Neutrophil (primary cell): Measurements from ENCODE around the gene DMPK.
"Not testable (repeated sequence)": the region's sequence is repeated elsewhere in the genome, so short reads cannot be mapped to it uniquely, and the experiment has no call there.

Experiments
- H3K27ac ChIP-seq: fragments of 200-600 bp; sonication (generic); 2 replicates; pipeline ENCODE4 v1.5.1; 2016; ENCODE audit warnings: mild to moderate bottlenecking, moderate library complexity
- H3K27me3 ChIP-seq: fragments of 200-600 bp; sonication (generic); 2 replicates; pipeline ENCODE4 v1.6.0; 2016; ENCODE audit warnings: mild to moderate bottlenecking
- H3K36me3 ChIP-seq: fragments of 200-600 bp; sonication (generic); 2 replicates; pipeline ENCODE4 v1.5.1; 2017
- H3K4me1 ChIP-seq, 2 experiments: fragments of 200-600 bp in 1 of 2; sonication (generic) in 1 of 2; 1 replicate in 1 of 2; 2 replicates in 1 of 2; pipeline versions ENCODE4 v1.5.1 to v1.6.1; 2013 to 2016; ENCODE audit warnings: low read depth in 1 of 2, low read length in 1 of 2, mild to moderate bottlenecking in 1 of 2, moderate library complexity in 1 of 2; ENCODE audit not compliant: control insufficient read depth in 1 of 2, insufficient read depth in 1 of 2
- H3K4me3 ChIP-seq, 2 experiments: fragments of 200-600 bp in 1 of 2; sonication (generic) in 1 of 2; 1 replicate in 1 of 2; 2 replicates in 1 of 2; pipeline ENCODE4 v1.5.1; 2013 to 2016; ENCODE audit warnings: low read depth in 1 of 2, low read length in 1 of 2, mild to moderate bottlenecking in 1 of 2, moderate library complexity in 1 of 2
- H3K9me3 ChIP-seq: fragments of 200-600 bp; sonication (generic); 2 replicates; pipeline ENCODE4 v1.5.1; 2016
- TF ChIP-seq, protein P1 (sequence below): fragments of 200-600 bp; sonication (generic); IDR thresholded peaks from 2 replicates; pipeline ENCODE4 v1.5.1; 2016; ENCODE audit warnings: antibody characterized with exemption

DMPK gene

DNA sequence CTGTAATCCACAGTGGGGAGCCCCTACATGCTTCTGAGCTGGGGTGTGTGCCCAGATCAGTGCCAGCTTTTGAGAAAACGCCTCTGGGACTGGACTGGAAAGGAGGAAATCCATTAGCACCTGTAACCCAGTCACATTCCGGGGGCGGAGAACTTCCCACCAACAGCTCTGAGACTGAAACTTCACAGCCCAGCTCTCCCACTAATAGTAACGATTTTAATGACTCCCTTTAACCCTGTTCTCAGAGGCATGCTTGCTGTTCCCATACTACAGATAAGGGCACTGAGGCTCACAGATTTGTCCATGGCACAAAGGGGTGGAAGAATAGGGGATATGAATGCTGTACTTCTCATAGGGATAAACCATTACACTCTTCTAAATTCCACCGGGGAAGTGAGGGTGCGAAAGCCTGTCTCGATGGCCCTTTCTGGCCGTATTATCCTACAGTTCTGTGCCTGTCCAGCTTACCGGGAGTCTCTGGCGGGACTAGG is 52.4 kb downstream of the DMPK start:
- H3K27ac ChIP-seq: peak overlapping the region; percentile 68
- H3K4me1 ChIP-seq: peaks cover 16 to 18% of the 10 kb centered on the region in 2 experiments
- H3K4me3 ChIP-seq: peak overlapping the region; percentile 67 to 88
- H3K27me3 ChIP-seq: no peaks in the 10 kb centered on the region
- peaks cover 10% of the 10 kb centered on the region for H3K36me3 ChIP-seq
- no peaks in the 10 kb centered on the region for H3K9me3 ChIP-seq
- TF ChIP-seq, protein P1, sequence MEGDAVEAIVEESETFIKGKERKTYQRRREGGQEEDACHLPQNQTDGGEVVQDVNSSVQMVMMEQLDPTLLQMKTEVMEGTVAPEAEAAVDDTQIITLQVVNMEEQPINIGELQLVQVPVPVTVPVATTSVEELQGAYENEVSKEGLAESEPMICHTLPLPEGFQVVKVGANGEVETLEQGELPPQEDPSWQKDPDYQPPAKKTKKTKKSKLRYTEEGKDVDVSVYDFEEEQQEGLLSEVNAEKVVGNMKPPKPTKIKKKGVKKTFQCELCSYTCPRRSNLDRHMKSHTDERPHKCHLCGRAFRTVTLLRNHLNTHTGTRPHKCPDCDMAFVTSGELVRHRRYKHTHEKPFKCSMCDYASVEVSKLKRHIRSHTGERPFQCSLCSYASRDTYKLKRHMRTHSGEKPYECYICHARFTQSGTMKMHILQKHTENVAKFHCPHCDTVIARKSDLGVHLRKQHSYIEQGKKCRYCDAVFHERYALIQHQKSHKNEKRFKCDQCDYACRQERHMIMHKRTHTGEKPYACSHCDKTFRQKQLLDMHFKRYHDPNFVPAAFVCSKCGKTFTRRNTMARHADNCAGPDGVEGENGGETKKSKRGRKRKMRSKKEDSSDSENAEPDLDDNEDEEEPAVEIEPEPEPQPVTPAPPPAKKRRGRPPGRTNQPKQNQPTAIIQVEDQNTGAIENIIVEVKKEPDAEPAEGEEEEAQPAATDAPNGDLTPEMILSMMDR: no peak

DNA sequence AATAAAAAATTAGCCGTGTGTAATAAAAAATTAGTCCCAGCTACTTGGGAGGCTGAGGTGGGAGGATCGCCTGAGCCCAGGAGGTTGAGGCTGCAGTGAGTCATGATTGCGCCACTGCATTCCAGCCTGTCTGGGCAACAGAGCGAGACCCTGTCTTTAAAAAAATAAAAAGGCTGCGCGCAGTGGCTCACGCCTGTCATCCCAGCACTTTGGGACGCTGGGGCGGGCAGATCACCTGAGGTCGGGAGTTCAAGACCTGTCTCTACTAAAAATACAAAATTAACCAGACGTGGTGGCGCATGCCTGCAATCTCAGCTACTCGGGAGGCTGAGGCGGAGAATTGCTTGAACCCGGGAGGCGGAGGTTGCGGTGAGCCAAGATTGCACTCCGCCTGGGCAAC is 53.6 kb downstream of the DMPK start:
- H3K27ac ChIP-seq: not testable (repeated sequence)
- Histone ChIP-seq H3K36me3 (peaks cover 10% of the 10 kb centered on the region), H3K4me1 (peaks cover 16 to 18% of the 10 kb centered on the region in 2 experiments)

DNA sequence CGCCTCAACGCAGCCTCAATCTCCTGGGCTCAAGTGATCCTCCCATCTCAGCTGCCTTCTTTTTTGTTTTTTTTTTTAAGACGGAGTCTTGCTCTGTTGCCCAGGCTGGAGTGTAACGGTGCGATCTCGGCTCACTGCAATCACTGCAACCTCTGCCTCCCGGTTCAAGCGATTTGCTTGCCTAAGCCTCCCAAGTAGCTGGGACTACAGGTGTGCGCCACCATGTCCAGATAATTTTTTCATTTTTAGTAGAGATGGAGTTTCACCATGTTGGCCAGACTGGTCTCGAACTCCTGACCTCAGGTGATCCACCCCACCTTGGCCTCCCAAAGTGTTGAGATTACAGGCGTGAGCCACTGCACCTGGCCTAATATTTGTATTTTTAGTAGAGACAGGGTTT is 62.2 kb downstream of the DMPK start:
- H3K4me1 ChIP-seq: peaks cover 26 to 32% of the 10 kb centered on the region in 2 experiments
- H3K9me3 ChIP-seq, H3K27me3 ChIP-seq, H3K4me3 ChIP-seq: not testable (repeated sequence)
- peaks cover 16% of the 10 kb centered on the region for H3K36me3 ChIP-seq
- H3K27ac ChIP-seq: peak overlapping the region; percentile 62

More for the DNA sequence above, 53.6 kb downstream of the DMPK start:
- not testable (repeated sequence) for H3K4me3 ChIP-seq, H3K9me3 ChIP-seq, H3K27me3 ChIP-seq
